ENCODE results near the gene SFRP2. TPM values are rescaled to one million over a fixed set of nuclear protein-coding genes. Genes with fewer than 3 reads are reported as not detected.

The SFRP2 gene
- total and polyA plus RNA-seq, 9 donors: 0.63 to 96.2 (median 11.7) TPM; not detected in 3

- Histone ChIP-seq H3K4me3 (no peak overlapping the region), H3K36me3 (no peaks in the 10 kb centered on the region), H3K27me3 (no peaks in the 10 kb centered on the region), H3K27ac (no peak overlapping the region), H3K4me1 (ENCODE audit: insufficient read depth) (no peaks in the 10 kb centered on the region), H3K9me3 (no peaks in the 10 kb centered on the region)
- intact Hi-C loops (cut with DNase I): no loop called here
- DNase-seq: no peak
- TF ChIP-seq POLR2A (IDR thresholded peaks at IDR 0.05) (no peak), CTCF (IDR thresholded peaks at IDR 0.05) (no peak), EP300 (IDR thresholded peaks at IDR 0.05) (no peak)
These were observed 52.9 kb downstream of the SFRP2 start for GRCh38 chr4:153735906-153736461.

GRCh38 chr4:153733751-153734448 is 55.0 kb downstream of the SFRP2 start:
- intact Hi-C loops (cut with DNase I): no loop called here
- 67 to 83% (median 80%) methylated on average over 4 of the region's 4 CpGs for WGBS, 3 donors

GRCh38 chr4:153731239-153731638 is 57.6 kb downstream of the SFRP2 start:
- 9 to 15% (median 10%) methylated on average over 3 of the region's 3 CpGs for WGBS, 3 donors
- Histone ChIP-seq H3K27me3 (no peaks in the 10 kb centered on the region), H3K4me3 (no peak overlapping the region), H3K36me3 (no peaks in the 10 kb centered on the region), H3K9me3 (no peaks in the 10 kb centered on the region), H3K27ac (no peak overlapping the region), H3K4me1 (ENCODE audit: insufficient read depth) (no peaks in the 10 kb centered on the region)
- intact Hi-C loops (cut with DNase I): no loop called here
- no peak for TF ChIP-seq CTCF (IDR thresholded peaks at IDR 0.05)
- no peak for TF ChIP-seq POLR2A (IDR thresholded peaks at IDR 0.05)
- TF ChIP-seq EP300 (IDR thresholded peaks at IDR 0.05): no peak
- no peak for DNase-seq

More at GRCh38 chr4:153733751-153734448, 55.0 kb downstream of the SFRP2 start:
- Histone ChIP-seq H3K27me3 (no peaks in the 10 kb centered on the region), H3K9me3 (no peaks in the 10 kb centered on the region), H3K4me3 (no peak overlapping the region), H3K4me1 (ENCODE audit: insufficient read depth) (no peaks in the 10 kb centered on the region), H3K27ac (no peak overlapping the region), H3K36me3 (no peaks in the 10 kb centered on the region)
- TF ChIP-seq CTCF (IDR thresholded peaks at IDR 0.05) (no peak), EP300 (IDR thresholded peaks at IDR 0.05) (no peak), POLR2A (IDR thresholded peaks at IDR 0.05) (no peak)
- DNase-seq: no peak

Other genes with a start within 250 kb of the SFRP2 start
- 10 to 100 TPM in 4 of 7 donors, 1 to 10 TPM in 3; 3.2 to 17.9 (median 10.4) TPM for gene TLR2, start 104.8 kb downstream of the SFRP2 start, total RNA-seq
- 1 to 10 TPM; 2.0 to 7.9 TPM for gene TLR2, start 104.8 kb downstream of the SFRP2 start, polyA plus RNA-seq
- not detected for gene RNF175, start 29.1 kb downstream of the SFRP2 start, total RNA-seq
- under 1 TPM; 0.07 to 0.20 TPM for gene RNF175, start 29.1 kb downstream of the SFRP2 start, polyA plus RNA-seq